GM20431 (cell line): Measurements from ENCODE around the gene ABLIM2.

ENCODE experiments used
- in situ Hi-C: fragments of 300-500 bp; cut with MseI, MboI; formaldehyde crosslinking; loops from one replicate; pipeline ENCODE4 v1.15.0; 2020; ENCODE audit warnings: low sequenced_read_pairs; ENCODE audit not compliant: unreplicated experiment

Gene ABLIM2

GRCh38 chr4:8039290-8039689 is 119.3 kb downstream of the ABLIM2 start:
- in situ Hi-C loops, result no loop called here

- in situ Hi-C loops, result no loop called here
Measured at GRCh38 chr4:8038719-8039251, 119.8 kb downstream of the ABLIM2 start.

DNA sequence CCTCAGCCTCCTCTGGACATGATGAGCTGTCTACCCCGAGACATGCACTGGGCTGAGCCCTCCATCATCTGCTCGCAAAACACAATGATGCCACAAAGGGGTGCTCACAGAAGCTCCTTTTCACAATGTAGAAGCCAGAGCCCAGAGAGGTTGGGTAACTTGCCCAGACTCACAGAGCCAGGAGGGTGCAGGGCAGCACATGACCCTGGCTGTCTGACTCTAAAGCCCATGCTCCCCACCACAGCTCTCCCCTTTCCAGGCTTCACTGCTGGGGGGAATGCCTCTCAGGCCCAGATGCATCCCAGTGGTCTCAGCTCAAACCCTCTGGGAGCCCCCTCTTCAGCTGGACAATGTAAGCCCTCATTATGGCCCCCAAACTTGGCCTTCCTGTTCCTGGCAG is 120.5 kb downstream of the ABLIM2 start:
- in situ Hi-C loops, result no loop called here

DNA sequence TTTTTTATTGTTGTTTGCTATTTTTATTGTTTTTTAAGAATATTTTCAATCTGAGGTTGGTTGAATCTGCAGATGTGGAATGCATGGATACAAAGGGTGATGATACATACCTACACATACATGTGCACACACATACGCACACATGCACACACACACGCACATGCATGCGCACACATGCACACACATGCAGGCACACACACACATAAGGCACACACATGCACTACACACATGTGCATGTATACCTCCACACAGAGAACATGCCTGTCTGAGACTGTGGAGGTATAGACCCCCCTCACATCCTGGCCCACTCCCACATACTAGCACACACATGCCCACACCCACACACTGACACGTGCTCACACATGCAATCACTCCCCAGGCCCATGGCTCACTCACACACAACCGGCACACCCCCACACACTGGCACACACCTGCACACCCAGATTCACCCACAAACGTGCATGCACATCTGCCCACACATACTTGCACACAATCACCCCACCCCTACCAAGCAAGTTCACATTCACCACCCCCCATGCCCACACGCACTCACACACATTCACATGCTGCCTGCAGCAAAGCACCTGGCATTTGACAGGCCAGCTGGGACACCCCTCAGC is 121.4 kb downstream of the ABLIM2 start:
- in situ Hi-C loops, result no loop called here

- in situ Hi-C loops, result no loop called here
Measured at GRCh38 chr4:8035371-8035780, 123.2 kb downstream of the ABLIM2 start.

GRCh38 chr4:8033829-8034528 is 124.6 kb downstream of the ABLIM2 start:
- in situ Hi-C loops, result no loop called here

DNA sequence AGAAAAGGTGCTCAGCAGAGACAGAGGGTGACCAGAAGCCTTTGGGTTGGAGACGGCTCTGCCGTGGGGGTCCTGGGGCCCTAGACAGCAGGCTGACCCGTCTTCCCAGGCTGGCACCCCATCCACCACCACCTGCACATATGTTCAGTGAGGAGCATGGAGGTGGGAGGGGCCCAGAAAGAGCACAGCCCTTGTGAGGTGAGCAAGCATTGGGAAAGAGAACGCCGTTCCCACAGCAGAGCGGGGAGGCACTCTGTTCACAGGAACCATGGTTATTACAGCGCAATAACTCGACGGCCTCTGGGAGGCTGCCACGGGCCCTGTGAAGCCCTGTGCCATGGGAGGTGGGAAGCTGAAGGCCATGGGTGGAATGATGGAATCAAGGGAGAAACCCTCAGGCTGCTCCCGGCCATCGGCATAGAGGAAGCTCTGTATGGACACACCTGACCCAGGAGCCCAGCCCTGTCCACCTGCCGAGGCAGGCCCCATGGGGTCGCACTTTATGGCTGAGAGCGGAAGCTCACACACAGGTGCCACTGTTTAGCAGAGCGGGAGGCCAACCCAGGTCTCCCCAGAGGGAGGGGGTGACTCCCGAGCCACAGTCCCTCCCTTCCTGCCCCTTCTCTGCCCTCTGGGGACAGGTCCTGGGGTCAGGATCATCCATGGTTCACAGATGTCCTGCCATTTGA is 125.4 kb downstream of the ABLIM2 start:
- in situ Hi-C loops, result no loop called here

DNA sequence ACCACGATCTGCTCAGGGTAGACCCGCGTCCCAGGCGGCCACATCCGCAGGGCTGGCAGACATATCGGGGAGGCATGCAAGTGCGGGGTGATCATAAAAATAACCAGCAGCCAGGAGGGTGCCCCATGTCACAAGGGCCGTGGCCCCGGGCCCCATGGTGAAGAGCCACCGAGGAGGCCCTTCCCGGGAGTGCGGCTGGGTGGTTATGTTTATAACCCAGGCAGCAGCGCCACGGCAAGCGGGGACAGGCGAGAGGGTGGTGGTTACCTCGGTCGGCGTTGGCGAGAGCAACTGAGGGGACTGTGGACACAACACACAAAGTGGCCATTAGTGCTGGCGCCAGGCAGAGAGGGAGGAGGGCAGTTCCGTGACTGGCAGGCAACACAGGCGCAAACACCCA is 126.2 kb downstream of the ABLIM2 start:
- in situ Hi-C loops, result no loop called here

GRCh38 chr4:8030121-8030781 is 128.4 kb downstream of the ABLIM2 start:
- in situ Hi-C loops, result no loop called here

DNA sequence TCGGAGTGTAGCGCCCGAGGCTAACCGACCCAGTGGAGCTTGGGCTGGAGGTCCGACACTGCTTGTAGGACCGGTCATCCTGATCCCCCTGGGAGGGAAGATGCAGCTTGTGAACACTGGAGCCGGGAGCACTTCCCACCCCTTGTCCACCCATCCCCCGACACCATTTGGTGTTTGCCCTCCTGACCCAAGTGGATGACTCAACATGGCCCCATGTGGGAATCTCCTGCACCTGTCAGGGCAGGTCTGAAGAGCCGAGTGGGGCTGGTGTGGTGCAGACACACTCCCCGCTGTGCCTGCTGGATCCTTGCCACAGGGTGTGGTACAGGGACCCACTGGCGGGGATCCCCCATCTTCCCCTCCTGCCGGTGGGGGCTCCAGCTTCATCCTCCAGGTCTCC is 128.9 kb downstream of the ABLIM2 start:
- in situ Hi-C loops, result no loop called here

- in situ Hi-C loops, result no loop called here
Measured at GRCh38 chr4:8028884-8029568, 129.6 kb downstream of the ABLIM2 start.

DNA sequence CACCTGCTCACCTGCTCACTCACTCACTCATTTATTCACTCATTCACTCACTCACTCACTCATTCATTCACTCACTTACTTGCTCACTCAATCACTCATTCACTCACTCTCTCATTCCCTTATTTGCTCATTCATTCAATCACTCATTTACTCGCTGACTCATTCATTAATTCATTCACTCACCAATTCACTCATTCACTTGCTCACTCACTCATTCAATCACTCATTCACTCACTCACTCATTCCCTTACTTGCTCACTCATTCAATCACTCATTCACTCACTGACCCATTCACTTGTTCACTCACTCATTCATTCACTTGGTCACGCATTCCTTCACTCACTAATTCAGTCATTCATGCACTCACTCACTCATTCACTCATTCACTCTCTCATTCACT is 130.2 kb downstream of the ABLIM2 start:
- in situ Hi-C loops, result no loop called here

DNA sequence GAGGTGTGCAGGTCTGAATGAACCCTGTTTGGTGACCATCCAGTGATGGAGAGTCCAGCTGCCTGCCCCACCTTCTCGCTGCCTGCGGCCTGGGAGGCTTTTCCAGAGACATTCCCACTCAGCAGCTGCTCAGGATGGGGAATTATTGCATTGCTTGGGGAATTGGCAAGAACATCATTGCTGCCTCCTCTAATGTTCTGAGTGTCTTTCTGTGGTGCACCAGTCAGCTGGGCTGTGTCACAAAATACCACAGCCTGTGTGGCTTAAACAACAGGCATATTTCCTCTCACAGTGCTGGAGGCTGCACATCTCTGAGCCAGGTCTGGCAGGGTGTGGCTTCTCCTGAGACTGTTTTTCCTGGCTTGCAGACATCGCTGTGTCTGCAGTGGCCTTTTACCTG is 132.2 kb downstream of the ABLIM2 start:
- in situ Hi-C loops, result no loop called here

DNA sequence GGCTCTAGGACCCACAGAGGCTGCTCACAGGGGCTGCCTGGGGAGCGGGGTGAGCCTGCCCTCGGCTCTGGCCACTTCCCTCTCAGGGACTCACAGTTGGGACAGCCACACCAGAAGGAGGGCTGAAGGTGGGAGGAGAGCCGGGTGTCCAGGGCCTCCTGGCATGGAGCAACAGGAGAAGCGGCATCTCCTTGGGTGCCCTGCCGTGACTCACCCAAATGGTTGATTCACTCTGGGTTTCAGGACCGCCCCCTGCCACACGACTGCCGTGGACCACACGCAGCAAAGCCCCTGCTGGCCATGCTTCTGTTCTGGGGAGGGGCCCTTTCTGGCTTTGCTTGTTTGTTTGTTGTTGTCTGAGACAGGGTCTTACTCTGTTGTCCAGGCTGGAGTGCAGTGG is 132.9 kb downstream of the ABLIM2 start:
- in situ Hi-C loops, result no loop called here

DNA sequence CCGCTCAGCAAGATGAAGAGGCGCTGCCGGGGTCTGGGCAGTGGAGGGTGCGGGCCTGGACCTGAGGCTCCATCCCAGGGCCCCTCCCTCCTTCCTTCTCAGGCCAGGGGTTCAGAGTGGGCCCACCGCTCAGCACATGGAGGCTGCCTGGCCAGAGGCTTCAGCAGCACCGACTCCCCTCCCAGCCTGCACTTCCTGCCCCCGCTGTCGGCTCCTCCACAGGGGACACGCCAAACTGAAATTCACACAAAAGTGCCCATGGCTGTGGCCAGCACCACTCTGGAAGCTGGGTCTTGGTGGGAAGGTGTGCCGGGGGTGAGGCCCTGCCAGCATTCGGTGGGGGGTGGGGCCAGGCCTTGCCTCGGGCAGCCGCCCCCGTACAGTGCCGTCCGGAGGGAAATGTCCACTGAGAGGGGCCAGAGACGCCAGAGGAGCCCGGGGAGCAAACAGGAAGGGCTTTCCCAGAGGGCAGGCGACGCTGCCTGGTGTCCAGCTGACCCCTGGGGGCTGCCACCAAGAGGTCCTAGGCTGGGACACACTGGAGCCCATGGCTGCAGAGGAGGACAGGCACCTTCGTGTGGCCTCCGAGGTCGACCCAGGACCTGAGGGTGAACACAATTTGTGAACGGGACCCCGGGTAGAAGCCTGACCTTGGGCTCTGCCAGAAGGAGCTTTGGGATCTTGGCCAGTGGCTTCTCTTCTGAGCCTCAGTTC is 134.4 kb downstream of the ABLIM2 start:
- in situ Hi-C loops, result no loop called here

DNA sequence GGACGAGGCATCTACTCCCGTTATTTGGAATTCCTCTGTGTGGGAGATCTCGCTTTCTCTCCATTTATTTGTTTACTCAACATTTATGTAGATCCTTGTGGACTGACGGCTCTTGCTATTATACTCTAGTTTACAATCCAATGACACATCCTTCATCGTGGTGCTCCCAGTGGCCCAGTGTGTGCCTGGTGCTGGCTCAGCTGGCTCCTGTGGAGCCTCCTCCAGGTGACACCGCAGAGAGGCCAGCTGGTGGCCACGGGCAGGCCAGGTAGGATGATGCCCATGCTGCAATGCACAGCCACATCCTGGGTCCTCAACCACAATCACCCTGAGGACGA is 134.9 kb downstream of the ABLIM2 start:
- in situ Hi-C loops, result no loop called here

DNA sequence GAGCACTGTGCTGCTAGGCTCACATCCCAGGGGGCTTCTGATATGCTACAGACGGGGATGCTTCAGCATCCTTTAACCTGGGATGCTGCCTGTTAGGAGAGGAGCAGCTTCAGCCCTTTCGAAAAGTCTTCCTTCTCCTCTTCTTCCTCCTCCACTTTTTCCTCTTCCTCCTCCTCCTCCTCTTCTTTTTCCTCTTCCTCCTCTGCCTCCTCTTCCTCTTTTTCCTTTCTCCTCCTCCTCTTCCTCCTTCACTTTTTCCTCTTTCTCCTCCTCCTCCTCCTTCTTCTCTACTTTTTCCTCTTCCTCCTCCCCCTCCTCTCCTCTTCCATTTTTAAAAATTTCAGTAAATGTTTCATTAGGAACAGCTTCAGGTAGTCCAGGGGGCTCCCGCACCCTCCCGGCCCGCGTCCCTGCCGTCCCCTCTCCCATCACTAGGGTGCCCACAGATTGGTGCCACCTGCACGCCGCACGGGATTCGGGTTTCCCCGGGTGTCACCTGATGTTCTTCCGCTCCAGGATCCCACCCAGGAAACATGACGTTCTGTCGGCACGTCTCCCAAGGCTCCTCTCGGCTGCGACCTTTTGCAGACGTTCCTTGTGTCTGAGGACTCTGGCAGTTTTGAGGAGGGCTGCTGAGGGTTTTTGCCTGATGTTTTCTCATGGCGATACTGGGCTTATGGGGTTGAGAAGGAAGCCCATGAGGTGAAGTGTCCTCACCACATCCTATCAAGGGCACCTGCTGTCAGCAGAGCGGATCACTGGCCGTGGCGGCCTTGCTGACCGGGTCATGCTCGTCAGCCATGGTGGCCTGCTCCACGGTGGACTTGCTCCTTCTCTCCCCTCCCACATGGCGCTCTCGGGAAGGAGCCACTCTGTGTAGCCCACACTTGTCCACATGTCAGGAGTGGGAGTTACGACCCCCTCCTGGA is 135.6 kb downstream of the ABLIM2 start:
- in situ Hi-C loops, result no loop called here

GRCh38 chr4:8021796-8022195 is 136.8 kb downstream of the ABLIM2 start:
- in situ Hi-C loops, result no loop called here
